Activated T-cell treated with anti-CD3 and anti-CD28 coated beads, Interleukin-2, amount 50 U/mL, for 24 hours (primary cell): ENCODE measurements around the gene CYP3A7.
"Not testable (repeated sequence)": the region's sequence is repeated elsewhere in the genome, so short reads cannot be mapped to it uniquely, and the experiment has no call there.

Experiments
- DNase-seq: peaks from one replicate; pipeline ENCODE4 v3.0.0-alpha.2; 2020
- H3K27ac Mint-ChIP-seq: 2 replicates; pipeline ENCODE4 v1.8.0; 2020; ENCODE audit warnings: mild to moderate bottlenecking, mixed read lengths
- H3K27me3 Mint-ChIP-seq: 2 replicates; pipeline ENCODE4 v1.8.0; 2020; ENCODE audit warnings: mixed read lengths
- H3K36me3 Mint-ChIP-seq: 2 replicates; pipeline ENCODE4 v1.8.0; 2020; ENCODE audit warnings: low read depth, mixed read lengths
- H3K4me1 Mint-ChIP-seq: 2 replicates; pipeline ENCODE4 v1.8.0; 2020; ENCODE audit warnings: low read depth, mixed read lengths
- H3K4me3 Mint-ChIP-seq: 2 replicates; pipeline ENCODE4 v1.8.0; 2020; ENCODE audit warnings: mild to moderate bottlenecking, moderate library complexity, mixed read lengths
- H3K9me3 Mint-ChIP-seq: 2 replicates; pipeline ENCODE4 v1.8.0; 2020; ENCODE audit warnings: mixed read lengths

The CYP3A7 gene

DNA sequence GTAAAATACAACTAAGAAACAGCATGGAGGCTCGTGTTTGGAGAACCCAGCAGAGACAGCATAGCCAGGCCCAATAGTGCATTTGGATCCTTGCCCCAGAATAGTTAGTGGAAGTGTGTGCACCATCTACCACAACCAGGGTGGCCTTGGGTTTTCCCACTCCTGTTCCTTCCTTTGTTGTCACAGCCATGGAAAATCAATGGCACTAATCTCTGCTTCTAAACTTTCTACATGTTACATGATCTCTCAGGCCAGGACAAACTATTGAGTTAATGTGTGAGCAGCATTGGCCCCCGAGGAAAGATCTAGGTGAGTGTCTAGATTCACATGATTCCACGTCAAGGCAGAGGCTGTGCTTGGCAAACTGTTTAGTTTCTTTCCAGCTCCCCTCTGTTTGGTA, 2.0 kb downstream of the CYP3A7 start:
- H3K27ac Mint-ChIP-seq = no peak overlapping the region
- H3K27me3 Mint-ChIP-seq = no peaks in the 10 kb centered on the region
- H3K4me1 Mint-ChIP-seq = peaks cover 13% of the 10 kb centered on the region
- H3K4me3 Mint-ChIP-seq = no peak overlapping the region
- H3K9me3 Mint-ChIP-seq = no peaks in the 10 kb centered on the region
- H3K36me3 Mint-ChIP-seq = peaks cover 2% of the 10 kb centered on the region
- DNase-seq = no peak

GRCh38 chr7:99731638-99732374, 3.2 kb downstream of the CYP3A7 start:
- no peak overlapping the region for H3K4me3 Mint-ChIP-seq
- H3K9me3 Mint-ChIP-seq = no peaks in the 10 kb centered on the region
- H3K27ac Mint-ChIP-seq = peak overlapping the region; percentile 56
- H3K4me1 Mint-ChIP-seq = peaks cover 13% of the 10 kb centered on the region
- no peak for DNase-seq
- H3K27me3 Mint-ChIP-seq = no peaks in the 10 kb centered on the region
- H3K36me3 Mint-ChIP-seq = peaks cover 1% of the 10 kb centered on the region

DNA sequence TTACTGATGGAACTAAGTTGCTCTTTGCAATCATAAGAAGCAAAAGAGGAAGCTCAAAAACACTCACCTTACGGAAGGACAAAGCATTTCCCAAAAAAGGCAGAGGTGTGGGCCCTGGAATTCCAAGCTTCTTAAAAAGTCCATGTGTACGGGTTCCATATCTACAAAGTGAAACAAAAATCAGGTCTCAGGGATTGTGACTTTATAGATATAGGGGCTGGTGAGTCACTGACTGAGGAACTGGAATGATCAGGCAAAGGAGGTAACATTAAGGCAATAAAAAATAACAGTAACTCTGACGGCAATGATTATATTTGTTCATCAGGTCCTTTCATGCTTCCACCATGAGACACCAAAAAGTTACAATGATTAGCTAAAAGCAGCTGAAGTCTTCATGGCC, 4.0 kb downstream of the CYP3A7 start:
- no peaks in the 10 kb centered on the region for H3K36me3 Mint-ChIP-seq

DNA sequence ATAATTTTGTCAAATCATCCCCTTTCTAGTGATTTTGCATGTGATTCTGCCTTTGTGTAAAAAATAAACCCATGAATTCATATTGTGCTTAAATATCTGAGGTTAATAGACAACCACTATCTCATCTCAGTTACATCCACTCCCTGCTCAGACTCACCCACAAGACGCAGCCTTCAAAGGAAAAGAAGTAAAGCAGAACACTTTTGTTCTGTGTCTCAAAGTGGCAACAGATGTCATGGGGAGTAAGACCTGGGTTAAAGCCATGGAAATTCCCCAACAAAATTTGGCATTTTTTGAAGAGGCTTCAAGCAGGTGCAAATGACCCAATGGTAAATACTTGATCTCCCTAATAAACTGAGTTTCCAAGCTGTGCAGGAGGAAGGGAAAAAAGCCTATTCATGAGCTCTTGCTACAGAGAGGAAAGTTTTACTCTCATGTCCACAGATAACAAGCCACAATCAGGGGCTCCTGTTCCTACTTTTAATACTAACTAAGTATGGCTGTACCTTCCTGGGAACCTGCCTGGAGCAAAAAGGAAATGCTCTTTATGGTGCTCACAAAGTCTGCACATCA, 4.7 kb downstream of the CYP3A7 start:
- peaks cover 13% of the 10 kb centered on the region for H3K4me1 Mint-ChIP-seq
- H3K27ac Mint-ChIP-seq = no peak overlapping the region
- no peaks in the 10 kb centered on the region for H3K9me3 Mint-ChIP-seq
- no peak overlapping the region for H3K4me3 Mint-ChIP-seq
- DNase-seq = no peak
- no peaks in the 10 kb centered on the region for H3K27me3 Mint-ChIP-seq
- H3K36me3 Mint-ChIP-seq = no peaks in the 10 kb centered on the region

More for the DNA sequence above, 4.0 kb downstream of the CYP3A7 start:
- no peak for DNase-seq
- peaks cover 13% of the 10 kb centered on the region for H3K4me1 Mint-ChIP-seq
- no peaks in the 10 kb centered on the region for H3K27me3 Mint-ChIP-seq
- H3K27ac Mint-ChIP-seq = no peak overlapping the region
- no peak overlapping the region for H3K4me3 Mint-ChIP-seq
- no peaks in the 10 kb centered on the region for H3K9me3 Mint-ChIP-seq

DNA sequence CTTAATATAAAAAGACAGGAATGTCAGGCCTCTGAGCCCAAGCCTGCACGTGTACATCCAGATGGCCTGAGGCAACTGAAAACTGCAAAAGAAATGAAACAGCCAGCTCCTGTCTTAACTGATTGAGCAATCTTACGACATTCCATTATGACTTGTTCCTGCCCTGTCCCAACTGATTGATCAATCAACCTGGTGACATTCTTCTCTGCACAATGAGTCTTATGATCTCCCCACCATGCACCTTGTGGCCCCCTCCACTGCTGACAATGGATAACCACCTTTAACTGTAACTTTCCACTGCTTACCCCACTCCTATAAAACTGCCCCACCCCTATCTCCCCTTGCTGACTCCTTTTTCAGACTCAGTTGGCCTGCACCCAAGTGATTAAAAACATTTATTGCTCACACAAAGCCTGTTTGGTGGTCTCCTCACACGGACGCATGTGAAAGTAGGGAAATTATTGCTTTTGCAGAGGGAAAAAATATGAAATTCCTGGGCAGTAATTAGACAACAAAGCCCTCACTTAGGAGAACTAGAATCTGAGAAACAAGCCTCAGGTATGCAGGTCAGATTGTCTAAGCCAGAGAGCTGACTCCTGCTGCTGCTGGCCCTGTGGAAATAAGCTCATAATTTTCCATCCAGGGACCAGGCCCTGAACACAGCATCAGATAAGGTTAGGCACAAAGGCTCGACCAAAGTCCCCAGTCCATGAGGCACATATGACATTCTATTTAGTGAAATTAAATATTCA, 5.3 kb downstream of the CYP3A7 start:
- Mint-ChIP-seq H3K27ac (no peak overlapping the region), H3K36me3 (no peaks in the 10 kb centered on the region), H3K9me3 (no peaks in the 10 kb centered on the region), H3K27me3 (no peaks in the 10 kb centered on the region), H3K4me3 (no peak overlapping the region), H3K4me1 (peaks cover 13% of the 10 kb centered on the region)
- no peak for DNase-seq

DNA sequence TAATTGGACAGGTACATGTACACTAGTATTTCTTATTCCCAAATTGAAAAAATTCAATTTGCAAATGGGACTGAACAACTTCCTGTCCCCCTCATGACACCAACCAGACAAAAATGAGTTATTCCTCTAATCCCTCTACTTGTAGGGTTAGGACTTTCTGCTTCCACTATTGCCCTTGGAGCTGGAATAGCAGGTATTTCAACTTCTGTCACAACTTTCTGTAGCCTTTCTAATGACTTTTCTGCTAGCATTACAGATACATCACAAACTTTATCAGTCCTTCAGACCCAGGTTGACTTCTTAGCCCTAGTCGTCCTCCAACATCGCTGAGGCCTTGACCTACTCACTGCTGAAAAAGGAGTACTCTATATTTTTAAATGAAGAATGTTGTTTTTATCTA, 6.4 kb downstream of the CYP3A7 start:
- H3K4me3 Mint-ChIP-seq = no peak overlapping the region
- peaks cover 13% of the 10 kb centered on the region for H3K4me1 Mint-ChIP-seq
- no peaks in the 10 kb centered on the region for H3K36me3 Mint-ChIP-seq
- no peak for DNase-seq
- H3K27ac Mint-ChIP-seq = no peak overlapping the region
- H3K9me3 Mint-ChIP-seq = no peaks in the 10 kb centered on the region
- H3K27me3 Mint-ChIP-seq = no peaks in the 10 kb centered on the region

DNA sequence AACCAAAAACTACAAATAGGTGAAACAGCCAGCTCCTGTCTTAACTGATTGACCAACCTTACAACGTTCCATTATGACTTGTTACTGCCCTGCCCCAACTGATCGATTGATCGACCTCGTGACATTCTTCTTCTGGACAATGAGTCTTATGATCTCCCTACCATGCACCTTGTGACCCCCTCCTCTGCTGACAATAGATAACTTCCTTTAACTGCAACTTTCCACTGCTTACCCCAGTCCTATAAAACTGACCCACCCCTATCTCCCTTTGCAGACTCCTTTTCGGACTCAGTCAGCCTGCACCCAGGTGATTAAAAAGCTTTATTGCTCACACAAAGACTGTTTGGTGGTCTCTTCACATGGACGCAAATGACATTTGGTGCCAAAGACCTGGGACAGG, 11.8 kb downstream of the CYP3A7 start:
- DNase-seq, H3K9me3 Mint-ChIP-seq, H3K36me3 Mint-ChIP-seq: not testable (repeated sequence)

GRCh38 chr7:99720800-99721595, 14.0 kb downstream of the CYP3A7 start:
- Mint-ChIP-seq H3K9me3 (no peaks in the 10 kb centered on the region), H3K4me1 (peaks cover 17% of the 10 kb centered on the region), H3K27me3 (no peaks in the 10 kb centered on the region), H3K36me3 (no peaks in the 10 kb centered on the region), H3K27ac (no peak overlapping the region), H3K4me3 (no peak overlapping the region)
- no peak for DNase-seq

More for the DNA sequence above, 11.8 kb downstream of the CYP3A7 start:
- not testable (repeated sequence) for H3K4me3 Mint-ChIP-seq, H3K27me3 Mint-ChIP-seq, H3K27ac Mint-ChIP-seq
- peaks cover 17% of the 10 kb centered on the region for H3K4me1 Mint-ChIP-seq

GRCh38 chr7:99719996-99720769, 14.8 kb downstream of the CYP3A7 start:
- no peaks in the 10 kb centered on the region for H3K27me3 Mint-ChIP-seq
- H3K27ac Mint-ChIP-seq = no peak overlapping the region
- no peaks in the 10 kb centered on the region for H3K9me3 Mint-ChIP-seq
- peaks cover 17% of the 10 kb centered on the region for H3K4me1 Mint-ChIP-seq
- no peak overlapping the region for H3K4me3 Mint-ChIP-seq
- no peaks in the 10 kb centered on the region for H3K36me3 Mint-ChIP-seq
- DNase-seq = no peak

DNA sequence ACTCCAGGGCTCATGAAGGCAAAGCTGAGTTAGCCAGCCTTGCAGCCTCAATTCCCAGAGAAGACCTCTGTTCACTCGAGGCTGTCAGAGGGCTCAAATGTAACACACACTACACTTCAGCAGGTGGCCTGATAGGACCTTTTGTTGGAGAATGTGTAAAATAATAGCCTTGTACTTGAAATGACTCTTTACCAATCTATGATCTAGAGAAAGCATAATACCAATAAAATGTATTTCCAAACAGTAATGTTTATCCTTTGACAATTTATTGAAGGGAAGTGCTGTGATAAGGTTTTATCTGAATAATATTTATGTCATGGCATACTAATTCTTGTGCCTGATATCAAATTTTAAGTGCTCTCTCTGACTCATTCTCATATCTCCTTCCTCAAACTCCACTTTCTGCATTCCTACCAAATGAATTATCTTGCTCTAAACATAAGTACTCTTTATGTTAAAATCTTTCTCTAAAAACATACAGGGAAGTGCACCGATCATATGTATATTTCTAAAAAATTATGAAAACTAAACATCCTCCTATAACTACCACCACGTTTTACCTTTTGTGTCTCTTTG, 20.9 kb downstream of the CYP3A7 start:
- H3K27ac Mint-ChIP-seq = no peak overlapping the region
- no peaks in the 10 kb centered on the region for H3K27me3 Mint-ChIP-seq
- H3K9me3 Mint-ChIP-seq = no peaks in the 10 kb centered on the region
- DNase-seq = no peak
- H3K4me3 Mint-ChIP-seq = no peak overlapping the region
- H3K4me1 Mint-ChIP-seq = peaks cover 2% of the 10 kb centered on the region
- peaks cover 24% of the 10 kb centered on the region for H3K36me3 Mint-ChIP-seq

DNA sequence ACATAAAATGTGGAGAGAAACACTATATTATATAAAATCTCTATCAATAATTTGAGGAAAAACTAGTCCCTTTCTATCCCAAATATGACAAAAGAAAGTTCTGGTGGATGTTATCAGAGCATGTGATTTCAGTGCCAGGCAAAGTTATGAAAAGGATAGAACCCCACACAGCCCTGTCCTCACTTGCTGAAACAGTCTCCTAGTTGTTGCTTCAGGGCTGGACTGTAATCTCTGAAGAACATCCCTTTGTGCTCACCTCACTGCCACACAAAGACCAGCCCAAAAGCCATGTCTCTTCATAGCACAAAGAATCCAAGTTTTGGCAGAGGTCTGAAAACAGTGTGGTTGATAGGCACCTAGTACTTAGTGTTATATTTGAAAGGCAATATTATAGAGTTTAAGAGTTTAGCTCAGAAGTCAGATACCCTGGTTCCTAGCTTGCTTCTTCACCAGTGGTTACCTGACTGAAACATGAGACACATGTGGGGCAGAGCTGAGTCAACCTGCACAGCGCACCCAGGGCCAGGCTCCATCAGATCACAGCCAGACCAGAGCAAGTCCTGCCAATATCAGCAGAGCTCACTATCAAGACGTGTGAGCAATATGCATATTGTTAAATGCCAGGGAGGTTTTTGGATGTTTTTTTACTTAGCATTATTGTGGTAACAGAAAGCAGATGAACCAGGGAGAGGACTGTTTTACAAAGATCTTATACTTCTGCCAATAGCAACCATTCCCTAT, 25.0 kb downstream of the CYP3A7 start:
- Mint-ChIP-seq H3K4me3 (no peak overlapping the region), H3K27ac (no peak overlapping the region), H3K9me3 (no peaks in the 10 kb centered on the region), H3K4me1 (no peaks in the 10 kb centered on the region), H3K27me3 (no peaks in the 10 kb centered on the region), H3K36me3 (peaks cover 33% of the 10 kb centered on the region)
- no peak for DNase-seq

DNA sequence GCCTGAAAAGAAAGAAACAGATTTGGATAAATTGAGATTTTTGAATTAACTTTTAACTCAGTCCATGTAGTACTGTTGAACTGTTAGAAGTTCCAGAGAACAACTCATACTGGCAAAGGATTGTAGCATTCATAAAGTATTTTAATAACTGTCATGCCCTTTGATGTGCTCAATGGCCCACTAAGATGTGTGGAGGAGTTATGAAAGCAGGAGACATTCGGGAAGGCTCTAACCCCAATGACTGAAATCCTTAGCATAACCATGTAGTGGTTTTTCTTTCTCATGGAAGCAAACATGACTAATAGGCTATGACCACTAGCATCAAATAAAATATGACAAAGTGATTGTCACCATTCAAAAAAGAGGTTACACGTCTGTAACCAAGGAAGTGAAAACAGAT, 25.7 kb downstream of the CYP3A7 start:
- DNase-seq = no peak
- H3K4me3 Mint-ChIP-seq = no peak overlapping the region
- H3K4me1 Mint-ChIP-seq = no peaks in the 10 kb centered on the region
- H3K36me3 Mint-ChIP-seq = peaks cover 28% of the 10 kb centered on the region
- no peaks in the 10 kb centered on the region for H3K9me3 Mint-ChIP-seq
- H3K27me3 Mint-ChIP-seq = no peaks in the 10 kb centered on the region
- no peak overlapping the region for H3K27ac Mint-ChIP-seq

GRCh38 chr7:99707096-99707495, 27.9 kb downstream of the CYP3A7 start:
- no peak for DNase-seq

More at GRCh38 chr7:99707096-99707495, 27.9 kb downstream of the CYP3A7 start:
- Mint-ChIP-seq H3K27ac (no peak overlapping the region), H3K4me1 (no peaks in the 10 kb centered on the region), H3K9me3 (no peaks in the 10 kb centered on the region), H3K4me3 (no peak overlapping the region), H3K36me3 (peaks cover 27% of the 10 kb centered on the region), H3K27me3 (no peaks in the 10 kb centered on the region)
